HEK293 (cell line): ENCODE data around the gene LPCAT1.

Source experiments
- CTCF ChIA-PET: fragments of 350-600 bp; formaldehyde crosslinking; extraction: SDS; loops from one replicate; lab custom pipeline; 2021; ENCODE audit warnings: antibody characterized with exemption; lab: Yijun Ruan, JAX
- POLR2A ChIA-PET: fragments of 300-600 bp; formaldehyde crosslinking; extraction: SDS; loops from one replicate; lab custom pipeline; 2020; ENCODE audit warnings: antibody characterized with exemption, inconsistent platforms; lab: Yijun Ruan, JAX
- H3K27ac ChIP-seq: fragments of 200-500 bp; sonication (Bioruptor generic); 2 replicates; pipeline ENCODE4 v1.5.1; 2014; ENCODE audit warnings: low read depth, low read length, control low read depth, inconsistent platforms; ENCODE audit errors: extremely low read depth
- H3K36me3 ChIP-seq, 2 experiments: fragments of 200-500 bp in 1 of 2; sonication (Bioruptor generic) in 1 of 2; 1 replicate in 1 of 2; 2 replicates in 1 of 2; pipeline ENCODE4 v1.5.1; 2014 to 2017; ENCODE audit warnings: inconsistent platforms in 2 of 2, low read length in 2 of 2; ENCODE audit not compliant: control insufficient read depth in 2 of 2, insufficient read depth in 1 of 2
- H3K4me1 ChIP-seq: fragments of 200-500 bp; sonication (Bioruptor generic); 2 replicates; pipeline ENCODE4 v1.5.1; 2014; ENCODE audit warnings: mild to moderate bottlenecking, low read length, inconsistent platforms; ENCODE audit not compliant: control insufficient read depth, insufficient read depth
- H3K4me3 ChIP-seq: 2 replicates; pipeline ENCODE4 v1.5.1; 2011; ENCODE audit warnings: low read depth, mild to moderate bottlenecking, control low read depth, low read length, moderate library complexity
- H3K9me3 ChIP-seq: fragments of 200-500 bp; sonication (Bioruptor generic); 2 replicates; pipeline ENCODE4 v1.5.1; 2014; ENCODE audit warnings: low read depth, low read length, inconsistent platforms; ENCODE audit not compliant: control insufficient read depth, insufficient read depth
- BCL11A ChIP-seq: fragments of 450-650 bp; formaldehyde crosslinking; IDR thresholded peaks from 2 replicates; pipeline ENCODE4 v1.5.1; 2016; ENCODE audit warnings: low read depth, missing biosample characterization, missing genetic modification characterization
- EGR2 ChIP-seq: fragments of 450-650 bp; formaldehyde crosslinking; IDR thresholded peaks from 2 replicates; pipeline ENCODE4 v1.5.1; 2016; ENCODE audit warnings: low read depth, missing biosample characterization, missing genetic modification characterization
- KLF1 ChIP-seq: fragments of 450-650 bp; formaldehyde crosslinking; IDR thresholded peaks from 2 replicates; pipeline ENCODE4 v1.5.1; 2016; ENCODE audit warnings: missing biosample characterization, missing genetic modification characterization
- PRDM4 ChIP-seq: fragments of 450-650 bp; formaldehyde crosslinking; IDR thresholded peaks from 2 replicates; pipeline ENCODE4 v1.5.1; 2017; ENCODE audit warnings: missing biosample characterization, missing genetic modification characterization
- PRDM6 ChIP-seq: fragments of 450-650 bp; formaldehyde crosslinking; IDR thresholded peaks from 2 replicates; pipeline ENCODE4 v1.5.1; 2017; ENCODE audit warnings: missing biosample characterization, missing genetic modification characterization
- TCF7L2 ChIP-seq: IDR thresholded peaks from 2 replicates; pipeline ENCODE4 v1.6.1; 2011; ENCODE audit warnings: low read depth, mild to moderate bottlenecking, inconsistent platforms, low read length, moderate library complexity, borderline replicate concordance
- YY2 ChIP-seq: fragments of 450-650 bp; formaldehyde crosslinking; IDR thresholded peaks from 2 replicates; pipeline ENCODE4 v1.5.1; 2016; ENCODE audit warnings: missing biosample characterization, missing genetic modification characterization
- ZBTB17 ChIP-seq: fragments of 450-650 bp; formaldehyde crosslinking; IDR thresholded peaks from 2 replicates; pipeline ENCODE4 v1.5.1; 2016; ENCODE audit warnings: missing biosample characterization, missing genetic modification characterization
- ZFP37 ChIP-seq: fragments of 450-650 bp; formaldehyde crosslinking; IDR thresholded peaks from 2 replicates; pipeline ENCODE4 v1.5.1; 2016; ENCODE audit warnings: missing biosample characterization, missing genetic modification characterization
- ZIC2 ChIP-seq: fragments of 450-650 bp; formaldehyde crosslinking; IDR thresholded peaks from 2 replicates; pipeline ENCODE4 v1.5.1; 2016; ENCODE audit warnings: missing biosample characterization, missing genetic modification characterization
- ZNF114 ChIP-seq: fragments of 450-650 bp; formaldehyde crosslinking; IDR thresholded peaks from 2 replicates; pipeline ENCODE4 v1.5.0; 2017; ENCODE audit warnings: missing biosample characterization, missing genetic modification characterization
- ZNF121 ChIP-seq: fragments of 450-650 bp; formaldehyde crosslinking; IDR thresholded peaks from 2 replicates; pipeline ENCODE4 v1.5.1; 2016; ENCODE audit warnings: missing biosample characterization, missing genetic modification characterization
- ZNF133 ChIP-seq: fragments of 450-650 bp; formaldehyde crosslinking; IDR thresholded peaks from 2 replicates; pipeline ENCODE4 v1.5.1; 2016; ENCODE audit warnings: missing biosample characterization, missing genetic modification characterization
- ZNF140 ChIP-seq: fragments of 450-650 bp; formaldehyde crosslinking; IDR thresholded peaks from 2 replicates; pipeline ENCODE4 v1.5.1; 2016; ENCODE audit warnings: missing biosample characterization, missing genetic modification characterization
- ZNF214 ChIP-seq: fragments of 450-650 bp; formaldehyde crosslinking; IDR thresholded peaks from 2 replicates; pipeline ENCODE4 v1.5.1; 2017; ENCODE audit warnings: missing biosample characterization, mild to moderate bottlenecking, missing genetic modification characterization, borderline replicate concordance
- ZNF248 ChIP-seq: fragments of 450-650 bp; formaldehyde crosslinking; IDR thresholded peaks from 2 replicates; pipeline ENCODE4 v1.5.1; 2017; ENCODE audit warnings: missing biosample characterization, missing genetic modification characterization
- ZNF324 ChIP-seq: fragments of 450-650 bp; formaldehyde crosslinking; IDR thresholded peaks from 2 replicates; pipeline ENCODE4 v1.5.1; 2016; ENCODE audit warnings: missing biosample characterization, missing genetic modification characterization
- ZNF426 ChIP-seq: fragments of 450-650 bp; formaldehyde crosslinking; IDR thresholded peaks from 2 replicates; pipeline ENCODE4 v1.5.1; 2017; ENCODE audit warnings: missing biosample characterization, missing genetic modification characterization, mild to moderate bottlenecking, inconsistent platforms, moderate library complexity
- ZNF473 ChIP-seq: fragments of 450-650 bp; formaldehyde crosslinking; IDR thresholded peaks from 2 replicates; pipeline ENCODE4 v1.5.1; 2017; ENCODE audit warnings: missing biosample characterization, missing genetic modification characterization
- ZNF544 ChIP-seq: fragments of 450-650 bp; formaldehyde crosslinking; IDR thresholded peaks from 2 replicates; pipeline ENCODE4 v1.5.0; 2017; ENCODE audit warnings: missing biosample characterization, missing genetic modification characterization
- ZNF658 ChIP-seq: fragments of 450-650 bp; formaldehyde crosslinking; IDR thresholded peaks from 2 replicates; pipeline ENCODE4; 2016; ENCODE audit warnings: missing biosample characterization, missing genetic modification characterization
- ZNF777 ChIP-seq: fragments of 450-650 bp; formaldehyde crosslinking; IDR thresholded peaks from 2 replicates; pipeline ENCODE4 v1.5.1; 2017; ENCODE audit warnings: missing biosample characterization, missing genetic modification characterization, borderline replicate concordance
- ZNF837 ChIP-seq: fragments of 450-650 bp; formaldehyde crosslinking; IDR thresholded peaks from 2 replicates; pipeline ENCODE4 v1.5.1; 2016; ENCODE audit warnings: missing biosample characterization, missing genetic modification characterization
- ZSCAN16 ChIP-seq: fragments of 450-650 bp; formaldehyde crosslinking; IDR thresholded peaks from 2 replicates; pipeline ENCODE4 v1.5.1; 2016; ENCODE audit warnings: missing biosample characterization, missing genetic modification characterization

The LPCAT1 gene

GRCh38 chr5:1485579-1486118, 38.1 kb downstream of the LPCAT1 start (continued):
- no peak for TF ChIP-seq PRDM4
- TF ChIP-seq ZNF473 (tag by site-specific recombination), result no peak

GRCh38 chr5:1484730-1485578, 38.8 kb downstream of the LPCAT1 start:
- Histone ChIP-seq H3K9me3 (no peaks in the 10 kb centered on the region), H3K4me3 (no peak overlapping the region), H3K4me1 (no peaks in the 10 kb centered on the region), H3K27ac (no peak overlapping the region), H3K36me3 (peaks cover 13 to 71% of the 10 kb centered on the region in 2 experiments; a peak in 2 of 3 replicates)
- CTCF ChIA-PET, result no interaction called here
- POLR2A ChIA-PET, result no interaction called here
- TF ChIP-seq ZNF324 (no peak), ZSCAN16 (tag by site-specific recombination) (no peak)

GRCh38 chr5:1483856-1484729, 39.7 kb downstream of the LPCAT1 start:
- TF ChIP-seq ZNF426 (tag by site-specific recombination) (no peak), ZFP37 (tag by site-specific recombination) (no peak), KLF1 (tag by site-specific recombination) (peak; percentile 38), ZIC2 (tag by site-specific recombination) (0 out of 2 replicates have a peak, but pooled peaks have one; percentile 21), BCL11A (tag by site-specific recombination) (no peak), ZNF114 (tag by site-specific recombination) (no peak)
- CTCF ChIA-PET, result interaction anchor here (0.7 to 0.8 kb wide), 2 partner anchors 104 to 399 kb away, joined by 3 to 4 read pairs; partner anchors contain the start of gene IRX4
- POLR2A ChIA-PET, result no interaction called here
- Histone ChIP-seq H3K4me3 (no peak overlapping the region), H3K36me3 (peaks cover 13 to 70% of the 10 kb centered on the region in 2 experiments), H3K27ac (no peak overlapping the region), H3K9me3 (no peaks in the 10 kb centered on the region), H3K4me1 (no peaks in the 10 kb centered on the region)

GRCh38 chr5:1483064-1483463, 40.7 kb downstream of the LPCAT1 start:
- TF ChIP-seq ZNF658 (tag by site-specific recombination) (no peak), ZNF837 (tag by site-specific recombination) (no peak), TCF7L2 (no peak), ZNF248 (tag by site-specific recombination) (no peak), ZNF133 (tag by site-specific recombination) (no peak), ZNF426 (tag by site-specific recombination) (no peak), EGR2 (no peak), PRDM6 (tag by site-specific recombination) (no peak), ZBTB17 (tag by site-specific recombination) (no peak), ZNF121 (tag by site-specific recombination) (no peak), ZNF214 (tag by site-specific recombination) (no peak), ZNF544 (tag by site-specific recombination) (no peak), ZNF777 (tag by site-specific recombination) (no peak), YY2 (tag by site-specific recombination) (no peak), ZNF140 (tag by site-specific recombination) (no peak)
- no peaks in the 10 kb centered on the region for H3K9me3 ChIP-seq
- no peak overlapping the region for H3K4me3 ChIP-seq
- H3K36me3 ChIP-seq, result peaks cover 10 to 70% of the 10 kb centered on the region in 2 experiments
- ChIA-PET POLR2A (no interaction called here), CTCF (interaction anchor here (0.7 to 0.8 kb wide), 2 partner anchors 103 to 400 kb away, joined by 3 to 4 read pairs; partner anchors contain the start of gene IRX4)
- H3K4me1 ChIP-seq, result no peaks in the 10 kb centered on the region
- H3K27ac ChIP-seq, result no peak overlapping the region
